ENCODE data around the gene CPEB3.
"Not testable (repeated sequence)": the region's sequence is repeated elsewhere in the genome, so short reads cannot be mapped to it uniquely, and the experiment has no call there.

Gene CPEB3

DNA sequence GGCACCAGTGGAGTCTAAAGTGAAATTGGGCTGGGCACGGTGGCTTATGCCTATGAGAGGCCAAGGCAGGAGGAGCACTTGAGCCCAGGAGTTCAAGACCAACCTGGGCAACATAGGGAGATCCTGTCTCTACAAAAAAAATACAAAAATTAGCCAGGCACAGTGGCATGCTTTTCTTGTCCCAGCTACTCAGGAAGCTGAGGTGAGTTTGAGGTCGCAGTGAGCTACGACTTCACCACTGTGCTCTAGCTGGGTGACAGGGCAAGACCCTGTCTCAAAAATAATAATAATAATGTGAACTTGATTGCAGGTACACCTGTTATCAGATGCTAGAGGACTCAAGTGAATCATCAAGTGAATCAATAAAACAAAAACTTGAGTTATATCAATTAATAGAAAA, 259.3 kb downstream of the CPEB3 start:
- no peak for DNase-seq (ENCODE audit: low spot score)

GRCh38 chr10:92027141-92027540, 263.7 kb downstream of the CPEB3 start:
- DNase-seq (ENCODE audit: low spot score), result no peak

DNA sequence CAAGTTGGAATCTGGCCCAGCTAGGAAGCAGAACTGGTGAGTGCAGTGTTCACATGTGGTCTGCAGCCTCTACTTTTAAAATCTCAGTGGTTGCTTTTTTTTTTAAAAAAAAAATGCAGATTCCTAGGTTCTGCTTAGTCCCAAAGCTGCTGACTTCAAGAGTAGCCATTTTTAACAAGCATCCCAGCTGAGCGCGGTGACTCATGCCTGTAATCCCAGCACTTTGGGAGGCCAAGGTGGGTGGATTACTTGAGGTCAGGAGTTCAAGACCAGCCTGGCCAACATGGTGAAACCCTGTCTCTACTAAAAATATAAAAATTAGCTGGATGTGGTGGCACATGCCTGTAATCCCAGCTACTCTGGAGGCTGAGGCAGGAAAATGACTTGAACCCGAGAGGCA, 265.5 kb downstream of the CPEB3 start:
- DNase-seq (ENCODE audit: low spot score), result not testable (repeated sequence)

DNA sequence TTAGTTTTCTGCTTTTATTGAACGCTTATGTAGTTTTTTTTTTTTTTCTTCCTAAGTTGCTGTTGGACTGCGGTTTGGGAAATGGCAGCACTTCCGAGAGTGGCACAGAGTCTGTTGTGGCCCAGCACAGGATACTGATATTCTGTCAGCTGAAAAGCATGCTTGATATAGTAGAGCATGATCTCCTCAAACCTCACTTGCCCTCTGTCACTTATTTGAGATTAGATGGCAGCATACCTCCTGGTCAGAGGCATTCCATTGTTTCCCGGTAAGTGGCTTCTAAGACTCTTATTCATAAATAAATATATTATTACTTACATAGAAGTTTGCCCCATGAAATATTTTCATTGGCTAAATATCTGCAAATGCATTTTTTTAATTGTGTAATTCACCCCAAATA, 266.2 kb downstream of the CPEB3 start:
- DNase-seq (ENCODE audit: low spot score), result no peak

DNA sequence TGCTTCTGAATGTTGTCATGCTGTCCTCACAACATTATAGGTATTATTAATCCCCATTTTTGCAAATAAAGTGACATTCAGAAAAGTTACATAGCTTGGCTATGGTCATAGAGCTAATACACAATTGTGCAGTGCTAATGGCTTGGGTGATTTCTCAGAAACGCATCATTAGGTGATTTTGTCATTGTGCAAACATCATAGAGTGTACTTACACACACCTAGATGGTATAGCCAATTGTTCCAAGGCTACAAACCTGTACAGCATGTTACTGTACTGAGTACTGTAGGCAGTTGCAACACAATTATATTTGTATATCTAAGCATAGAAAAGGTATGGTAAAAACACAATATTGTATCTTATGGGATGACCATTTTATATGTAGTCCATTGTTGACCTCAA, 276.3 kb downstream of the CPEB3 start:
- DNase-seq (ENCODE audit: low spot score), result no peak

DNA sequence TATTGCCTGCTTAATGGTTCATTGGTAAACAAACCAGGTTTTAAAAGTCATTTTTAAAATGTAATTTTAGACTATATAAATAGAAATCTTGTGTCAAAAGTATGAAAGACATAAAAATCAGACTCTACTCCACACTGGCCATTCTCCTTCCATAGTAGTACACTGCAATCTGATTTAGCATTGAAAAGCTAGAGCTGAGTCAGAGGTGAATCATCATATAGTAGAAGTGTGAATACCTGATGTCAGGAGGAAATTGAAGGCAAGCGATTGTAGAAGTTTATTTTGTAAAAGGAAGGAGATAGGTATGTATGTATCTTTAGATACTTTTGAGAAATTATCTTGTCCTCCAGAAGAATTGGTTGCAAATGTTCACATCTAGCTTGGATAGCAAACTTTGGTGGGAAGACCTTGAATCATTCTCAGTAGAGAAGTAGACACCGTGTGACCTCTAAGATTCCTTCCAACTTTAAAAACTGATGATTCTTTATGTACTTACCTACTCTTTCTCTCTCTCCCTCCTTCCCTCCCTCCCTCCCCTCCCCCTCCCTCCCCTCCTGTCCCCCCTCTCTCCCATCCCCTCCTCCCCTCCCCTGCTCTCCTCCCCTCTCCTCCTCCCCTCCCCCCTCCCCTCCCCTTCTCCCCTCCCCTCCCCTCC, 279.2 kb downstream of the CPEB3 start:
- peak; percentile 52 for DNase-seq (ENCODE audit: low spot score)

DNA sequence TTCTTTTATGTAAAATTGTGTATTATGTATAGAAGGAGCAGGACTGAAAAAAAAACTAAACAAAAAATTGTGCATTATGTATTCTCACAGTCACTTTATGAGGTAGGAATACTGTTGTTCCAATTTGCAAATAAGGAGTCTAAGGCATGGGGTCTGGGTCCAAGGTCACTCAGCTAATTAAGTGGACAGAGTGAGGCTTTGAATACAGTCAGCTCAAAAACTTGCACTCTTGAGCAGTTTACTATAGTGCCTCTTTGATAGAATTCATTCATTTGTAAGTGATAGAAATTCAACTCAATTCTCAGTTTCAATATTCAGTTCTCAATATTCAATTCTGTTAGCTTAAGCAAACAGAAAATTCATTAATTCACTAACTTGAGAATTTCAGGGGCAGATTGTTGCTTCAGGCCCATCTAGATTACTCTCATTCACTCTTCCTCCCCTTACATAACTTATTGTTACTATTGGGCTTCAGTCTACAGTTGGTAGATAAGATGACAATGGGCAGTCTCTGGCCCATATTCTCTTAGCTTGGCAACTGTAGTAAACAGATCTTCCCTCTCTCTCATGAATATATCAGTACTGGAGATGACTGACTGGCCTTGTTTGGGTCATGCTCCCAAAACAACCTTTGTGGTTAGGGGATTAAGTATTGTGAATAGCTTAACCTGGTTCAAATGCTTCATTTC, 280.7 kb downstream of the CPEB3 start:
- no peak for DNase-seq (ENCODE audit: low spot score)

DNA sequence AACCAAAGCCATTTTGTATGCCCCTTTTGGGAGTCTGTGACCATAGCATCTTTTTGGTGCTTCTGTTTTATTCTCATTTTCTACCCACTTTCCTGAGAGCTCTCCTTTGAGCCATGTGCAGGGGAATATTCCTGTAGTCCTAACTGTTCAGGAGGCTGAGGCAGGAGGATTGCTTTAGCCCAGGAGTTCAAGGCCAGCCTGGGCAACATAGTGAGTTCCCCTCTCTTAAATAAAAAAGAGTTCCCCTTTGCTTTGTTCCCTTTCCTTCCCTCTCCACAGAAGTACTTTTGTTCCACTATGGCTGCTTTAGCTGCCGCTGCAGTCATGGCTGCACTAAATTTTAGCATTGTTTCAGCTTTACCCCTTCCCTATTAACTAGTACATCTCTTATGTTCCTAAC, 281.4 kb downstream of the CPEB3 start:
- DNase-seq (ENCODE audit: low spot score), result no peak

DNA sequence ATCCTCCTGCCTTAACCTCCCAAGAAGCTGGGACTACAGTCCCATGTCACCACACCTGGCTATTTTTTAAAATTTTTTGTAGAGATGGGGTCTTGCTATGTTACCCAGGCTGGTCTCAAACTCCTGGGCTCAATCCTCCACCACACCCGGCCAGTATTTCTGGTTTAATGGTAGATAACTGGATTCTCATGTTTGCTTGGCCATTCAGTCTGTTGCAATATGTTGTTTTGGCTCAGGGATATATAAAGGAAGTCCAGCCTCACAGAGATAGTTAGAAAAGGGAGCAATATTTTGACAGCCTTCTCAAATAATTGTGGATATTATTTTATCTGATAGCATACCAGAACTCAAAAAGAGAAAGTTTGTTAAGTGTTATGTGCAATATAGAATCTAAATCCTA, 284.9 kb downstream of the CPEB3 start:
- DNase-seq (ENCODE audit: low spot score), result no peak

GRCh38 chr10:92003258-92003657, 287.6 kb downstream of the CPEB3 start:
- DNase-seq (ENCODE audit: low spot score), result no peak

DNA sequence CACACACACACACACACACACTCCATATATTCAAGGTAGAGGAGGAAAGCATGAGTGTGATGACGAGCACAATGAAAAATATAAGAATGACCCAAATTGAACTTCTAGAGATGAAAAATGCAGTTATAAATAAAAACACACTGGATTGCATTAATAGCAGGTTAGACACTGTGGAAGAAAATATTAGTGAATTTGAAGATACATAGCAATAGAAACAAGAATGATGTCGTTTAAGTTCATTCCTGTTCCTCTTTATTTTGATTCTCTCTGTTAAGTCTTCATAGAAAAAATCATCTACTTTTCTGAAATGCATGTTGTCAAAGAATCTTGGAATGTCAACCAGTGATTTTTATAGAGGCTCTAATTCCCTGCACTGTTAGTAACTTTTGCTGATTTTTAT, 288.9 kb downstream of the CPEB3 start:
- no peak for DNase-seq (ENCODE audit: low spot score)

DNA sequence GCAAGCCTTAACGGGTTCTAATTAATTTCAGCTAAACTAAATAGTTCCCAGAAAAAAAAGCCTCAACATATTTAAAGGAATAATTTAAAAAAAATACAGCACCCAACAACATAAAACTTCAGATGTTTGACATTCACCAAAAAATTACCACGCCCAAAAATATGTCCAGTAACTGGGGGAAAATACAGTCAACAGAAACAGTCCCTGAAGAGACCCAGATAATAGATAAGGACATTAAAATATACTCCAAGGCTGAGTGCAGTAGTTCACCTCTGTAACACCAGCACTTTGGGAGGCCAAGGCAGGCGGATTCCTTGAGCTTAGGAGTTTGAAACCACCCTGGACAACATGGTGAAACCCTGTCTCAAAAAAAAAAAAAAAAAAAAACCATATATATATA, 289.3 kb downstream of the CPEB3 start:
- no peak for DNase-seq (ENCODE audit: low spot score)
